Measurements from ENCODE around the gene KLF16. TPM values are rescaled to one million over a fixed set of nuclear protein-coding genes. Genes with fewer than 3 reads are reported as not detected.
"Not testable (repeated sequence)": the region's sequence is repeated elsewhere in the genome, so short reads cannot be mapped to it uniquely, and the experiment has no call there.

The KLF16 gene
- total and polyA plus RNA-seq, 9 of the 15 experiments (the other 6 are each of a cell fraction or from before 2014, with no cell fraction given), result 0.04 to 60.4 (median 6.8) TPM

GRCh38 chr19:1886360-1886759 is 23.0 kb upstream of the KLF16 start:
- FAIRE-seq; CTCF ChIA-PET (ENCODE audit: low intra/inter-chr PET ratio); H3K9ac ChIP-seq (ENCODE audit: insufficient read depth in 1 of 2, low read depth in 2 of 2, low read length in 2 of 2); H3K27me3 ChIP-seq (ENCODE audit: control insufficient read depth in 2 of 2, insufficient read depth in 2 of 2, low read length in 2 of 2); ATAC-seq; H3K27ac ChIP-seq (ENCODE audit: extremely low read depth, low read depth, low read length); BruUV-seq (replicated peaks); H3K4me3 ChIP-seq; DNase-seq (ENCODE audit: extremely low read depth in 1 of 4, low spot score in 3 of 4); H2AFZ ChIP-seq (ENCODE audit: low read depth, low read length); H3K9me3 ChIP-seq (replicated peaks; ENCODE audit: control insufficient read depth, insufficient read depth, low read depth, low read length); in situ Hi-C loops (cut with MboI); H3K4me2 ChIP-seq (ENCODE audit: insufficient read depth, low read length); intact Hi-C loops (cut with micrococcal nuclease): not testable (repeated sequence)
- POLR2A ChIA-PET, result interaction anchor here (0.7 kb wide), 1 partner anchor 11 kb away, joined by 5 read pairs; no protein-coding TSS in a partner anchor
- Histone ChIP-seq H4K20me1 (replicated peaks; ENCODE audit: control insufficient read depth, insufficient read depth, low read length) (peaks cover 33% of the 10 kb centered on the region; the same call in 1 of the 2 replicates), H3K36me3 (ENCODE audit: control insufficient read depth, insufficient read depth, low read length) (peaks cover 20% of the 10 kb centered on the region; the same call in 2 of the 3 replicates), H3K79me2 (ENCODE audit: control insufficient read depth, insufficient read depth, low read length) (peaks cover 36% of the 10 kb centered on the region), H3K4me1 (replicated peaks in 1 of 2; ENCODE audit: control insufficient read depth in 2 of 2, insufficient read depth in 2 of 2, low read length in 2 of 2) (peaks cover 31 to 62% of the 10 kb centered on the region in 2 experiments), H3K9me1 (ENCODE audit: control insufficient read depth, insufficient read depth, low read length) (peaks cover 14% of the 10 kb centered on the region)
- WGBS (ENCODE audit: insufficient coverage, low coverage, missing lambda C conversion rate), result 96% methylated on average over 15 of the region's 15 CpGs
- TF ChIP-seq ZBTB33 (CRISPR knock-in tag; IDR thresholded peaks at IDR 0.05) (0 out of 2 replicates have a peak, but pooled peaks have one; percentile 21), ZC3H11A (IDR thresholded peaks at IDR 0.05; ENCODE audit: low read depth, low read length) (peak; percentile 67; the same call in 1 of the 2 replicates)
